ENCODE results near the gene ZNF479.
"Not testable (repeated sequence)": the region's sequence is repeated elsewhere in the genome, so short reads cannot be mapped to it uniquely, and the experiment has no call there.

The ZNF479 gene

DNA sequence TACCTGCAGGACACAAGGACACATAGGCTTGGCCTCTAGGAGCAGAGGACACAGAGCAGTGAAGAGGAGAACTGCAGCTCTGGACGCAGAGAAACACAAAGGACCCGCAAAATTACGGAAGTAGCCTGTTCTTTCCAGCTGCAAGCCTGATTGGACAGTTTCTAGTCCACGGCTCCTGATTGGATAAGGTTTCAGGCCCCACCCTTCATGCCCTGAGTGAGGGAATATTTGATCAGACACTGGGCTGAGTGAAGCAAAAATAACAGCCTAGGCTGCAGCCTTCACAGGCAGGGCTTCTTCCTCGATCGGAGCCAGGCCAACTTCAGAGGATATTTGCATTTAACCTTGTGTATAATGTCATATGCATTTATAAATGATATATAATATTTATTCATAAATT is at the start of gene ZNF479:
TSS of gene ZNF479 (minus strand) at position 101 of the 400 bp plus-strand sequence. CDS start 112 bp downstream, outside the sequence.
- DNase-seq: not testable (repeated sequence)

DNA sequence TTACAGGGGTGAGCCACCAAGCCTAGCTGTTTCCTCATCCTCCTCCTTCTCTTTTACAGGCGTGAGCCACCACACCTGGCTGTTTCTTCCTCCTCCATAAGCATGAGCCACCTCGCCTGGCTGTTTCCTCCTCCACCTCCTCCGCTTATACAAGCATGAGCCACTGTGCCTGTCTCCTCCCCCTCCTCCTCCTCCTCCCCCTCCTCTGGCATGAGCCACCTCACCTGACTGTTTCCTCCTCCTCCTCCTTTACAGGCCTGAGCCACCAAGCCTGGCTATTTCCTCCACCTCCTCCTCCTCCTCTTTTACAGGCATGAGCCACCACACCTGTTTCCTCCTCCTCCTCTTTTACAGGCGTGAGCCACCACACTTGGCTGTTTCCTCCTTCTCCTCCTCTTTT is 49.8 kb upstream of the ZNF479 start:
- no peak for DNase-seq

DNA sequence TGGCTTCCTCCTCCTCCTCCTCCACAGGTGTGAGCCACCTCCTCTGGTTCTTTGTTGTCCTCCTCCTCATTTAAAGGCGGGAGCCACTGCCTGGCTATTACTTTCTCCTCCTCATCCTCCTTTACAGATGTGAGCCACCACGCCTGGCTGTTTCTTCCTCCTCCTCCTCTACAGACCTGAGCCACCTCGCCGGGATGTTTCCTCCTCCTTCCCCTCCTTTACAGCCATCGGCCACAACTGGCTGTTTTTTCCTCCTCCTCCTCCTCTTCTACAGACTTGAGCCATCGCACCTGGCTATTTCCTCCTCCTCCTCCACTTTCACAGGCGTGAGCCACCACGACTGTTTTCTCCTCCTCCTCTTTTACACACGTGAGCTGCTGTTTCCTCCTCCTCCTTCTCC is 49.0 kb upstream of the ZNF479 start:
- no peak for DNase-seq

DNA sequence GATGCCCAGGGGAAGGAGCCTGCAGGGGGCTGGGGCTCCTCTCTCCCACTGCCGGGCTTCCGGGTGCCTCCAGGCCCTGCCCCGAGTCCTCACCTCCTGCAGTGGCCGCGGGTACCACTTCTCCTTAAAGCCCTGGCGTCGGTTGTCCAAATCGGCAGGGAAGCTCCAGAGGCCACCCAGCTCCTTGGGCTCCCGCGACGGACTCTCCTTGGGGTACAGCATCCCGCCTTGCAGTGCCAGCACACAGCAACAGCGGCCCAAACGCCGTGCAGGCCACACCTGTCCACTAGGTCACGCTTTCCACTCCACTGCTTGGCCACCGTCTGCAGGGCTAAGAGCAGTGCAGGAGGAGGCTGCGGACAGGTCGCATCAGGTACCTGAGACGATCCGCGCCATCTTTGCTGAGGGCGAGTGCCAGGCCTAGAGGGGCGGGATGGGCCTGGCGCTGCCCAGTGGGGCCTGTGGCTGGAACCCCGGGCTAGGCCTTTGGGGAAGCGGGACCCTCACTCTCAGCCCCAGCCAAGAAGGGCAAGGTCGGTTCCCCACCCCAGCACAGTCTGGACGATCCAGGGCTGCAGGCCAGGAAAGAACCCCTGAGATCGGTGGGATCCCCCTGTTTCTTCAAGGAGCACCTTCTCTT is 47.7 kb upstream of the ZNF479 start:
- no peak for DNase-seq

DNA sequence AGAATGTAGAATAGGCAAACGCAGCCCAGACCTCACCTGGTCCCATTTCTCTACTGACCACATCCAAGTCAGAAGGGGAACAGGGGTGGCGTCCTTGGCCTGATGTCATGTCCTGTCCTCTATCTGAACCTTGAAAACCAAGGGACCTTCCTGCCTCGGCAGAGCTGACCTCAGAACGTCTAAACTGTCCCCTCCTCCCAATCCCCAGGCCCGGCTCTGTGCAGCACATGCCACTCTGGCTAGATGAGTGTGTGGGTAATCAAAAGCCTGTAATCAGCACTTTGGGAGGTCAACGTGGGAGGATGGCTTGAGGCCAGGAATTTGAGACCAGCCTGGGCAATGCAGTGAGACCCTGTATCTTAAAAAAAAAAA is 46.5 kb upstream of the ZNF479 start:
- no peak for DNase-seq

DNA sequence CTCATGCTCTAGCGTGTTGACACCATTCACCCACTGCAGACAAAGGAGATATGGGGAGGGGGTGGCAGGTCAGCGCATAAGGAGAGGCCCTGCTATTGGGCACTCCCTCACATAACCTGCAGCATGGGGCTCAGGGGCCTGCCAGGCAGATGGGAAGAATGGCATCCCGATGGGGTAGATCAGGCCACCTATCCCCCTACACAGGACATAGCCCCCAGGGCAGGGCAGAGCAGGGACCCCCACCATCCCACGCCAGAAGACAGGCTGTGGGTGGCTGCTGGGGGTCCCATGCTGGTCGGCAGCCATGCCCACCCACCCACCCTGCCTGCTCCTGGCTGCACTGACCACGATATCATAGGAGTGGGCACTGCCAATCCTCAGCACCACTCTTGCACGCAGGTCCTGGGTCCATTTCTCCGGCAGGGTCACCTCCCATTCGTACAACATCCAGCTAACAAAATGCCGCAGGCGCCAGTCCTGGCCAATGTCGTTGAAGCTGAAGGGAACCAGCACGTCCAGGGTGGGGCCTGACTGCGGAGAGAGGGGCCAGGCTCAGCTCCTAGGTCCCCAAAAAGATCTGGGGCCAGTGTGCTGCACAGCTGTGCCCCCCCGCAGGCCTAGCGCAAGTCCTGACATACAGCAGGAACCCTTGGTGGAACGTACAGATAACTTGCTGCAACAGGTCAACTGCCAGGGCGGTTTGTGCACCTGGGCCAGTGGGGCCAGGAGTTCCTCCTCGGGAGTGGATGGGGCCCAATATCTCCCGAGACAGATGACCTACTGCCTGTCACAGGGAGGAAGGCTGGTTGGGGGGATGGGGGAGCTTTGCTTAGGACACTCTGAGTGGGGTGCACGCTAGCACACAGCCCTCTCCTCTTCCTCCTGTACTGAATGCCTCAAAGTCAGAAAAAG is 45.9 kb upstream of the ZNF479 start:
- DNase-seq: no peak

DNA sequence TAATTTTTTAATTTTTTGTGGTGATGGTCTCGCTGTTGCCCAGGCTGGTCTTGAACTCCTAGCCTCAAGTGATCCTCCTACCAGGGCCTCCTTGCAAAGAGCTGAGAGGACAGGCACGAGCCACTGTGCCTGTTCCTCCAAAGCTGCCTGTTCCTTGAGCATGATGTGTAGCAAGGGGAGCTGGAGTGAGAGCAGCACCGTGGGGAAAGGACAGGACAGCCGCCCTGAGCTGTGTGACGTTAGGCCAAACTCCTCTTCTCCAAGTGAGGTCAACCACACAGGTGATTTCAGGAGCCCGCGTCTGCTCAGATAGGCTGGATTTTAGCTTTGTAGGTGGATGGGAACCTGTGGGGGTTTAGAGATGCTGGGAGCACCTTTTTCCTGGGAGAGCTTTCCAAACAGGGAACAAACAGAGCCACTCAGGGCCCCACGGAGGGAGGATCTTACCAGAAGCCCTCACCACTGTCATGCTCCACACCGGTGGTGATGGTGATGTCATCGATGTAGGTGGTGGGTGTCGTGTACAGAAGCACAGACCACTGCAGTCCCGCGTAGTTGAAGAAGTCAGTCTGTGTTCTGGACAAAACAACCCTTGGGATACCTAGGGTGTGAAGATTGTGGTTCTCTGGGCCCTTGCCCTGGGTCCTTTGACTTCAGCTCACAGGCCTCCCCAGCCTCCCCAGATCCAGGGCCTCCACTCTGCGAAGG is 44.8 kb upstream of the ZNF479 start:
- DNase-seq: no peak

DNA sequence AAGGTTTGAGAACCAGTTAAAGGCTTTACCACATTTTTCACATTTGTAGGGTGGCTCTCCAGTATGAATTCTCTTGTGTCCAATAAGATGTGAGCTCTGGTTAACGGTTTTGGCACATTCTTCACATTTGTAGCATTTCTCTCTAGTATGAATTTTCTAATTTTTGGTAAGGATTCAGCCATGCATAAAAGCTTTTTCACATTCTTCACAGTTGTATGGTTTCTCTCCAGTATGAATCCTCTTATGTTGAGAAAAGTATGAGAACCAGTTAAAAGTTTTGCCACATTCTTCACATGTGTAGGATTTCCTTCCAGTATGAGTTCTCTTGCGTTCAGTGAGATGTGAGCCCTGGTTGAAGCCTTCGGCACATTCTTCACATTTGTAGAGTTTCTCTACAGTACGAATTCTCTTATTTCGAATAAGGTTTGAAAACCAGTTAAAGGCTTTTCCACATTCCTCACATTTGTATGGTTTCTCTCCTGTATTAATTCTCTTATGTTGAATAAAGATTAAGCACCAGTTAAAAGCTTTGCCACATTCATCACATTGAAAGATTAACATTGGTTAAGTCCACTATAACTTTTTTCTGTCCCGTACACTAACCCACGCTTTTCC is 33.2 kb upstream of the ZNF479 start:
- DNase-seq: no peak

DNA sequence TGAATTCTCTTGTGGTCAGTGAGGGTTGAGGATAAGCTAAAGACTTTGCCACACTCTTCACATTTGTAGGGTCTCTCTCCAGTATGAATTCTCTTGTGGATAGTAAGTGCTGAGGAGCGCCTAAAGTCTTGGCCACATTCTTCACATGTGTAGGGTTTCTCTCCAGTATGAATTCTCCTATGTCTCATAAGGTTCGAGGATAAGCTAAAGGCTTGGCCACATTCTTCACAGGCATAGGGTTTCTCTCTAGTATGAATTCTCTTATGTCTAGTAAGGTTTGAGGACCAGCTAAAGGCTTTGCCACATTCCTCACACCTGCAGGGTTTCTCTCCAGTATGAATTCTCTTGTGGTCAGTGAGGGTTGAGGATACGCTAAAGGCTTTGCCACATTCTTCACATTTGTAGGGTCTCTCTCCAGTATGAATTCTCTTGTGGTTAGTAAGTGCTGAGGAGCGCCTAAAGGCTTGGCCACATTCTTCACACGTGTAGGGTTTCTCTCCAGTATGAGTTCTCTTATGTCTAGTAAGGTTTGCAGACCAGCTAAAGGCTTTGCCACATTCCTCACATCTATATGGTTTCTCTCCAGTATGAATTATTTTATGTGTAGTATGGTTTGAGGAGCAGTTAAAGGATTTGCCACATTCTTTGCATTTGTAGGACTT is 12.0 kb downstream of the ZNF479 start:
- DNase-seq: not testable (repeated sequence)

All from stimulated activated CD4-positive, alpha-beta T cell treated with anti-CD3 and anti-CD28 coated beads, Interleukin-2, amount 100 ng/mL, for 24 hours (primary cell).